GM10248 (cell line): ENCODE measurements around the gene CRY2.
"Not testable (repeated sequence)": the region's sequence is repeated elsewhere in the genome, so short reads cannot be mapped to it uniquely, and the experiment has no call there.

ENCODE experiments used
- CTCF ChIA-PET: fragments of 300-600 bp; sonication (Branson Sonifier 250); formaldehyde crosslinking; extraction: SDS; loops from one replicate; lab custom pipeline; 2021; ENCODE audit warnings: antibody characterized with exemption; lab: Yijun Ruan, JAX
- POLR2A ChIA-PET: fragments of 350-650 bp; sonication (Branson Sonifier 250); formaldehyde crosslinking; extraction: SDS; loops from one replicate; lab custom pipeline; 2020; ENCODE audit warnings: antibody characterized with exemption; lab: Yijun Ruan, JAX
- DNase-seq: peaks from one replicate; pipeline ENCODE4 v3.0.0; 2012; ENCODE audit errors: extremely low spot score
- TF ChIP-seq, protein P1 (sequence below): IDR thresholded peaks from 2 replicates; pipeline ENCODE4 v1.5.1; 2012; ENCODE audit warnings: mild to moderate bottlenecking, low read depth; ENCODE audit errors: extremely low read depth, missing control alignments, control extremely low read depth

The CRY2 gene

DNA sequence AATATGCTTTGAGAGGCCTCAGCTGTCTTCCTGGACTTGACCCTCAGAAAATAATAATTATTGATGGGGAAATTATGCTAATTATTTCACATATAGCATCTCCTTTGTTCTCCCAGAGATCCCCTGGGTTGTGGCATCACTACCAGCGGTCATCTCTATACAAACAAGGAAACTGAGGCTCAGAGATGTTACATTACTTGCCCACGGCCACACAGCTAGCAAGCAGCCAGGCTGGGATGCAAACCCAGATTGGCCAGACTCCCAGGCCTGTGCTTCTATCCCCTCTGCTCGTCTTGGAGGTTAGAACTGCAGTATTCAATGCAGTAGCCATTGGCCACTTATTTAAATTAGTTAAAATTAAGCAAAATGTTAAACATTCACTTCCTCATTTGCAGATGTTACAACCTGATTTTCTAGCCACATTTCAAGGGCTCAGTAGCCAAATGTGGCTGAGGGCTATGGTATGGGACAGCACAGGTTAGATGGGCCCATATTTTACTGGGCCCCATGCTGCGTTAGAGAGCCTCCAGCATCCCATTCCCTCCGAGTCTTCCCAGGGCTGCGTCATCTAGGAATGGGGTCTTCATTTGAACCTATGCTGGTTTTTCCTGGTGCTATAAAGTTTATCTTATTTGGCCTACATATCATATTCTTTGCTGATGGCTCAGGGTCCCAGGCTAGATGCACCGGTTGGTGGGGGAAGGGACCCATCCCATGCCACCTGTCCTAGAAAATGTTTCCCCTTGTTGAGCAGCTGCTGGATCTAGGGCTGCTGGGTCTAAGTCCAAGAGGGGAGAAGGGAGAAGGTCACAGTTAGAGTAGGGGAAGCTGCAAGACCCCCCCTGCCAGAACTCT is 40.1 kb upstream of the CRY2 start:
- DNase-seq: no peak
- POLR2A ChIA-PET: no interaction called here
- TF ChIP-seq, protein P1, sequence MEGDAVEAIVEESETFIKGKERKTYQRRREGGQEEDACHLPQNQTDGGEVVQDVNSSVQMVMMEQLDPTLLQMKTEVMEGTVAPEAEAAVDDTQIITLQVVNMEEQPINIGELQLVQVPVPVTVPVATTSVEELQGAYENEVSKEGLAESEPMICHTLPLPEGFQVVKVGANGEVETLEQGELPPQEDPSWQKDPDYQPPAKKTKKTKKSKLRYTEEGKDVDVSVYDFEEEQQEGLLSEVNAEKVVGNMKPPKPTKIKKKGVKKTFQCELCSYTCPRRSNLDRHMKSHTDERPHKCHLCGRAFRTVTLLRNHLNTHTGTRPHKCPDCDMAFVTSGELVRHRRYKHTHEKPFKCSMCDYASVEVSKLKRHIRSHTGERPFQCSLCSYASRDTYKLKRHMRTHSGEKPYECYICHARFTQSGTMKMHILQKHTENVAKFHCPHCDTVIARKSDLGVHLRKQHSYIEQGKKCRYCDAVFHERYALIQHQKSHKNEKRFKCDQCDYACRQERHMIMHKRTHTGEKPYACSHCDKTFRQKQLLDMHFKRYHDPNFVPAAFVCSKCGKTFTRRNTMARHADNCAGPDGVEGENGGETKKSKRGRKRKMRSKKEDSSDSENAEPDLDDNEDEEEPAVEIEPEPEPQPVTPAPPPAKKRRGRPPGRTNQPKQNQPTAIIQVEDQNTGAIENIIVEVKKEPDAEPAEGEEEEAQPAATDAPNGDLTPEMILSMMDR: no peak
- CTCF ChIA-PET: interaction anchor here (1.2 to 4.9 kb wide), 4 partner anchors 9 to 44 kb away, joined by 4 to 23 read pairs (median 7); no protein-coding TSS in a partner anchor

DNA sequence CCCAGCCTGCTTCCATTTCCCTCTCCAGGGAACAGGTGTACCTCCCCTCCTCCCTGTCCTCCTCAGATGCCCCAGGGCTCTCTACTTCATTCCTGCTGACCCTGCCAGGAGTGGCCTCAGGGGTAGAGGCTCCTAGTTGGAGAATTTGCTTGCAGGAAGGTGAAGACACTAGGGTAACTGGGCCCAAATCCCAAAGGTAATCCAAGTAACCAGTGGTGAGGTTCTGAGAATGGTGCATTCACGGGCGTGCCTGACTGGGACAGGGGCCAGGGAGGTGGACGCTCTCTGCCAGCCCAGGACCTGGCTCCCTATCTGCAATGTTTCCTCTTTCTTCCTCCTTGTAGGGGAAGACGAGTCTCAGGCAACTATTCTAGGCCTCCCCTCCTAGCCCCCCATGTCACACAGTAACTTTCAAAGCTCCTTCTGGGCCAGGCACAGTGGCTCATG is 39.5 kb upstream of the CRY2 start:
- CTCF ChIA-PET: interaction anchor here (1.2 kb wide), 1 partner anchor 9 kb away, joined by 6 read pairs; no protein-coding TSS in a partner anchor
- no peak for DNase-seq
- TF ChIP-seq, protein P1: no peak
- POLR2A ChIA-PET: no interaction called here

DNA sequence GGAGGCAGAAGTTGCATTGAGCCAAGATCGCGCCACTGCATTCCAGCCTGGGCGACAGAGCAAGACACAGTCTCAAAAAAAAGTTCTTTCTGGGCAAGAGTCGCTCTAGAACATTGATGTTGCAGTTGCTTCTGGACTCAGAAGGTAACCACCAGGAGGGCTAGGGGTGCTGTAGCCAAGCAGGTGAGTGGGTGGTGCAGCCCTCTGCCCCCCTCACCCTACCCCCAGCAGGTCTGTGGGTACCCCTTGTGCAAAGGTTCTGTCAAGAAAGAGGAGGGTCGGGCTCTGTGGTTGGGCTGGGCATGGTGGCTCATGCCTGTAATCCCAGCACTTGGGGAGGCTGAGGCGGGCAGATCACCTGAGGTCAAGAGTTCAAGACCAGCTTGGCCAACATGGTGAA is 38.8 kb upstream of the CRY2 start:
- CTCF ChIA-PET: interaction anchor here (1.2 kb wide), 1 partner anchor 8 kb away, joined by 6 read pairs; no protein-coding TSS in a partner anchor
- POLR2A ChIA-PET, DNase-seq: not testable (repeated sequence)

DNA sequence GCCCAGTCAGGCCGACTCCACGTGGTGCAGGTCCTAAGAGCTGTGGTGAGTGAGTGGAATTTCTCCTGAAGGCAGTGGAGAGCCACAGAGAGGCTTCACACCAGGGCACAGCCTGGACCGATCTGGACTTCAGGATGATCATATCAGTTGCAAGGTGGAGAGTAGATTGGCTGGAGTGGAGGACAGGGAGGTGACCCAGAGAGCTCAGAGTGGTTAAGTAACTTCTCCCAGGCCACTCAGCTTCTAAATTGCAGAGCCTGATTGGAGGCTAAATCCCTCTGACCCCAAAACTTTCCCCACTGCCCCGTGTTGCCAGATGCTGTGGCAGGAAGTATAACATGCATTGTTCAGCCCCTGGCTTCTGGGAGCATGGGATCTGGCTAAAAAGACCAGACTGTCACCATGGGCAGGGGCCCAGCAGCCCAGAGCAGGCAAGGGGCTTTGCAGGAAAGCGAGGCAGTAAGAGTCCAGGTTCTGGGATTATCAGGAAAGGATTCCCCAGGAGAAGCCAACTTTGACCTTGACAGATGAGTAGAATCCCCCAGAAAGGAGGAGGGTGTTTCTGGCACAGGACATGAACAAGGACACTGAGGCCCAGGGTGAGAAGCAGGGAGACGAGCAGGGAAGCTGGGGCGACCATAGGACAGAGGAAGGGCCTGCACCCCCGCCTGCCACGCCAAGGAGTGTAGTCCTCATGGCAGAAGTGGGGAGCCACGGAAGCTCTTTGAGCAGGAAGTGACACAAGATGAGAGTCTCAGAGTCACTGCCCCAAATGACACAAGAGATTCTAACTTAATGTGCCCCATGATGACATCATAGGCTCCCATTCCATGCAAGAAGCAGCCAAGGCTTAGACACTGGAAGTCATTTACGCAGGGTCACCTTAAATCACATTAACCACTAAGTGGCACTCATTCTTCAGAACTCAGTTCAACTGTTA is 37.5 kb upstream of the CRY2 start:
- TF ChIP-seq, protein P1: no peak
- POLR2A ChIA-PET: no interaction called here
- DNase-seq: no peak
- CTCF ChIA-PET: interaction anchor here (0.8 to 1.0 kb wide), 3 partner anchors 33 to 197 kb away, joined by 3 to 5 read pairs (median 4); no protein-coding TSS in a partner anchor

DNA sequence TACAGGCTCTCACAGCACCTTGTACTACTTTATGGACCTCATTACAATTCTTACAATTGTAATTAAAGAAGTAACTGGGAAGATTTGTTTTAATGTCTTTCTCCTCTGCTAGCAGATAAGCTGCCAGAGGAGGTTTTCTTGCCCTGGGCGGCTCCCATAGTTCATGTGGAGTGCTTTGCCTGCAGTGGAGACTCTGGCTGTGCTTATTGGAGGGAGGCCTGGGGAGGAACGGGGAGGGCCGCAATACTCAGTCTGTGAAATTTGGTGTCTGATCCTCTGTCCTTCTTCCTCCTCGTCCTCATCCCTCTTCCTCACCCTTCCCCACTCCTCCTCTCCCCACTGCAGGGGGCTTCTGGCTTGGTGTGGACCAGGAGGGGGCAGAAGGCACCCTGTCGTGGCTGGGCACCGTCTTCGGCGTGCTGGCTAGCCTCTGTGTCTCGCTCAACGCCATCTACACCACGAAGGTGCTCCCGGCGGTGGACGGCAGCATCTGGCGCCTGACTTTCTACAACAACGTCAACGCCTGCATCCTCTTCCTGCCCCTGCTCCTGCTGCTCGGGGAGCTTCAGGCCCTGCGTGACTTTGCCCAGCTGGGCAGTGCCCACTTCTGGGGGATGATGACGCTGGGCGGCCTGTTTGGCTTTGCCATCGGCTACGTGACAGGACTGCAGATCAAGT is 36.7 kb upstream of the CRY2 start:
- CTCF ChIA-PET: no interaction called here
- DNase-seq: no peak
- TF ChIP-seq, protein P1: no peak
- POLR2A ChIA-PET: no interaction called here

GRCh38 chr11:45811109-45811435 is 36.2 kb upstream of the CRY2 start:
- TF ChIP-seq, protein P1: no peak
- CTCF ChIA-PET: no interaction called here
- no peak for DNase-seq
- POLR2A ChIA-PET: no interaction called here
